ENCODE data around the gene SLC12A1. TPM values are rescaled to one million over a fixed set of nuclear protein-coding genes. Genes with fewer than 3 reads are reported as not detected.

The SLC12A1 gene
- total and polyA plus RNA-seq, 11 donors, result not detected

- H3K4me3 ChIP-seq, result no peak overlapping the region
- TF ChIP-seq POLR2A (IDR thresholded peaks at IDR 0.05) (no peak), CTCF (IDR thresholded peaks at IDR 0.05) (no peak)
- intact Hi-C loops (cut with DNase I), result no loop called here
- H3K4me1 ChIP-seq, result no peaks in the 10 kb centered on the region
- no peak overlapping the region for H3K27ac ChIP-seq
- no peaks in the 10 kb centered on the region for H3K9me3 ChIP-seq
- H3K36me3 ChIP-seq, result no peaks in the 10 kb centered on the region
- WGBS, 4 donors, result 23 to 42% (median 34%) methylated on average over 2 of the region's 2 CpGs
- ATAC-seq (no peak), DNase-seq (no peak)
- H3K27me3 ChIP-seq, result no peaks in the 10 kb centered on the region
Measured at GRCh38 chr15:48298914-48299313, 92.8 kb downstream of the SLC12A1 start.

DNA sequence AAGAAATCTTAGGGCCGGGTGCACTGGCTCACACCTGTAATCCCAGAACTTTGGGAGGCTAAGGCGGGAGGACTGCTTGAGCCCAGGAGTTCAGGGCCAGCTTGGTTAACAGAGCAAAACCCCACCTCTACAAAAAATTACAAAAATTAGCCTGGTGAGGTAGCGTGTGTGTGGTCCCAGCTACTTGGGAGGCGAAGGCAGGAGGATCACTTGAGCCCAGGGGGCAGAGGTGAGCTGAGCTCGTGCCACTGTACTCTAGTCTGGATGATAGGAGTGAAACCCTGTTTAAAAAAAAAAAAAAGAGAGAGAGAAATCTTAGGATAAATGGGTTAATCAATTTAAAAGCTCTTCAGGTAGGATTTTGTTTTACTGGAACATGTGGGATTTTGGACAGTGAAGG is 93.9 kb downstream of the SLC12A1 start:
- Histone ChIP-seq H3K9me3 (no peaks in the 10 kb centered on the region), H3K27me3 (no peaks in the 10 kb centered on the region), H3K27ac (no peak overlapping the region), H3K4me3 (no peak overlapping the region), H3K36me3 (no peaks in the 10 kb centered on the region), H3K4me1 (no peaks in the 10 kb centered on the region)
- TF ChIP-seq POLR2A (IDR thresholded peaks at IDR 0.05) (no peak), CTCF (IDR thresholded peaks at IDR 0.05) (no peak)
- ATAC-seq (no peak), DNase-seq (no peak)
- 79 to 87% (median 82%) methylated on average over 5 of the region's 5 CpGs for WGBS, 4 donors
- intact Hi-C loops (cut with DNase I), result no loop called here

- Histone ChIP-seq H3K36me3 (no peaks in the 10 kb centered on the region), H3K4me3 (no peak overlapping the region), H3K27ac (no peak overlapping the region), H3K9me3 (no peaks in the 10 kb centered on the region), H3K27me3 (no peaks in the 10 kb centered on the region), H3K4me1 (no peaks in the 10 kb centered on the region)
- TF ChIP-seq POLR2A (IDR thresholded peaks at IDR 0.05) (no peak), CTCF (IDR thresholded peaks at IDR 0.05) (no peak)
- no peak for ATAC-seq
- DNase-seq, result no peak
- intact Hi-C loops (cut with DNase I), result no loop called here
- WGBS, 4 donors, result 35 to 52% (median 41%) methylated on average over 2 of the region's 2 CpGs
Measured at GRCh38 chr15:48304398-48304797, 98.3 kb downstream of the SLC12A1 start.

DNA sequence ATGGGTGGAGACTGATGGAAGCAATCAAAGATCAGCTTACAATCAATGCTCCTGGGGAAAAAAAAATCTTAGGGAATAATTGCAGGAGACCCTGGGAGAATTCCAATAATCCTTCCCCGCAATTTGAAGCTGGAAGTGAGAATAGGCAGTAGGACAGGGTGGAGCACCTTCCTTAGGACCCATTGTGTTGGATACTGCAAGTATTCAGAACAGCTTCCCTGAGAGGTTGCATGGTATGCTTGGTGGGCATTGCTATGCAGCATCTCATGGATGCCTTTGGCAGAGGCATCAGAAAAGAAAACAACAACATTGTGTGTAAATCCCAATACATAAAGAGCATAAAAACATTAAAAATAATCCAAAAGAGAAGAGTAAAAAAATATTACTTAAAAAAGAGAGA is 100.5 kb downstream of the SLC12A1 start:
- Histone ChIP-seq H3K4me1 (no peaks in the 10 kb centered on the region), H3K4me3 (no peak overlapping the region), H3K9me3 (no peaks in the 10 kb centered on the region), H3K27ac (no peak overlapping the region), H3K27me3 (no peaks in the 10 kb centered on the region), H3K36me3 (no peaks in the 10 kb centered on the region)
- intact Hi-C loops (cut with DNase I), result no loop called here
- no peak for TF ChIP-seq POLR2A (IDR thresholded peaks at IDR 0.05)
- TF ChIP-seq CTCF (IDR thresholded peaks at IDR 0.05), result no peak
- DNase-seq (no peak), ATAC-seq (no peak)
- 69 to 84% (median 75%) methylated on average over 1 of the region's 1 CpG for WGBS, 4 donors

Data from heart left ventricle (tissue), 16 donors.